Transverse colon (tissue), 4 donors: Measurements from ENCODE around the gene FGGY.

Experiments used
- CTCF ChIP-seq, 5 experiments: fragments of 200-600 bp in 3 of 5; fragments of 450-650 bp in 2 of 5; sonication (generic) in 3 of 5; IDR thresholded peaks; 1 replicate in 2 of 5; 2 replicates in 3 of 5; pipeline ENCODE4 v1.5.1; 2016 to 2017; ENCODE audit warnings: antibody characterized with exemption in 5 of 5, inconsistent platforms in 3 of 5, mild to moderate bottlenecking in 2 of 5, moderate library complexity in 1 of 5
- POLR2AphosphoS5 ChIP-seq, 3 donors: sonication (generic); formaldehyde crosslinking; IDR thresholded peaks; one replicate each; pipeline ENCODE4 v1.6.1; 2016; ENCODE audit warnings: antibody characterized with exemption in 3 of 3

- TF ChIP-seq CTCF (IDR thresholded peaks at IDR 0.05) (no peak), POLR2AphosphoS5 (IDR thresholded peaks at IDR 0.05) (no peak)
These were observed 374.4 kb downstream of the FGGY start for GRCh38 chr1:59671066-59671952.
